ENCODE results near the gene MEGF11. TPM values are rescaled to one million over a fixed set of nuclear protein-coding genes. Genes with fewer than 3 reads are reported as not detected.

Gene MEGF11
- total and polyA plus RNA-seq, 7 donors: 0.04 to 0.05 TPM; not detected in 5

DNA sequence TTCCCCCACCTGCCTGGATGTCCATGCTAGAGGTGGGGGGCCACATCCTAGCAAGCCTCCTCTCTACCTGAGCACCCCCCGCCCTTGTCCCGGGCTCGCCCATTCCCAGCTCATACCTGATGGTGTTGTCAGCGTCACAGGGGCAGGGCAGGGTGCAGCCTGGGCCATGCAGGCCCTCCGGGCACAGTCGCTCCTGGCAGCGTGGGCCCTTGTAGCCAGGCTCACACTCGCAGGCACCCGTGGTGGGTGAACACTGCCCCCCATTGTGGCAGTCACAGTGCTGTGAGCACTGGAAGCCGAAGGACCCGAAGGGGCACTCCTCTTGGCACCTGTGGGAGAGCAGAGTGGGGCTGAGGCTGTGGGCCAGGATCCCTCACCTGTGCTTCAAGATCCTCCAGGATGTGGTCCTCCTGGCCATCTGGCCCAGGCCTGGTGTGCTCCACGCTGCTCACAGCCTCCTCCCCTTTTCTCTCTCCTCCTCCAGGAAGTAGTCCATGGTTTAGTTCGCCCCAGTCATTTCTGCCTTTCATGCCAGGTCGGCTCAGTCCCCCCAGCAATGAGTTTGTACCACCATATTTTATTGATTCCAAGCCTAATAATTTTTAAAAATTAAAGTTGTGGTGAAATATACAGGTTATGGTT is 288.6 kb downstream of the MEGF11 start:
- no peaks in the 10 kb centered on the region for H3K9me3 ChIP-seq
- intact Hi-C loops (cut with DNase I): no loop called here
- 82 to 86% (median 84%) methylated on average over 14 of the region's 14 CpGs for WGBS, 3 donors
- H3K36me3 ChIP-seq (ENCODE audit: insufficient read depth in 1 of 2, low read depth in 1 of 2): no peaks in the 10 kb centered on the region
- peaks cover 0 to 49% (median 10%) of the 10 kb centered on the region in 3 donors for H3K27me3 ChIP-seq (ENCODE audit: insufficient read depth in 3 of 3, low read length in 2 of 3)
- no peaks in the 10 kb centered on the region for H3K4me1 ChIP-seq
- ATAC-seq (no peak), DNase-seq (no peak)
- H3K4me3 ChIP-seq: no peak overlapping the region
- H3K27ac ChIP-seq: no peak overlapping the region
- no peak for TF ChIP-seq CTCF (IDR thresholded peaks at IDR 0.05)

GRCh38 chr15:65963911-65964482 is 289.6 kb downstream of the MEGF11 start:
- WGBS, 3 donors: 40 to 45% (median 43%) methylated on average over 13 of the region's 13 CpGs
- H3K27me3 ChIP-seq (ENCODE audit: insufficient read depth in 3 of 3, low read length in 2 of 3): peaks cover 0 to 40% (median 10%) of the 10 kb centered on the region in 3 donors
- DNase-seq: no peak
- no peak overlapping the region for H3K4me3 ChIP-seq
- intact Hi-C loops (cut with DNase I): no loop called here
- no peak for TF ChIP-seq CTCF (IDR thresholded peaks at IDR 0.05)
- ATAC-seq: no peak
- H3K9me3 ChIP-seq: no peaks in the 10 kb centered on the region
- H3K27ac ChIP-seq: no peak overlapping the region
- H3K36me3 ChIP-seq (ENCODE audit: insufficient read depth in 1 of 2, low read depth in 1 of 2): no peaks in the 10 kb centered on the region
- H3K4me1 ChIP-seq: no peaks in the 10 kb centered on the region

- ATAC-seq: no peak
- H3K4me3 ChIP-seq: no peak overlapping the region
- no peaks in the 10 kb centered on the region for H3K36me3 ChIP-seq (ENCODE audit: insufficient read depth in 1 of 2, low read depth in 1 of 2)
- intact Hi-C loops (cut with DNase I): no loop called here
- H3K27ac ChIP-seq: no peak overlapping the region
- no peaks in the 10 kb centered on the region for H3K4me1 ChIP-seq
- DNase-seq: no peak
- peaks cover 0 to 34% (median 10%) of the 10 kb centered on the region in 3 donors for H3K27me3 ChIP-seq (ENCODE audit: insufficient read depth in 3 of 3, low read length in 2 of 3)
- WGBS, 3 donors: 32 to 50% (median 41%) methylated on average over 5 of the region's 5 CpGs
- TF ChIP-seq CTCF (IDR thresholded peaks at IDR 0.05): no peak
- H3K9me3 ChIP-seq: no peaks in the 10 kb centered on the region
Measured at GRCh38 chr15:65963358-65963757, 290.2 kb downstream of the MEGF11 start.

- peaks cover 0 to 26% (median 10%) of the 10 kb centered on the region in 3 donors for H3K27me3 ChIP-seq (ENCODE audit: insufficient read depth in 3 of 3, low read length in 2 of 3)
- intact Hi-C loops (cut with DNase I): no loop called here
- H3K4me1 ChIP-seq: no peaks in the 10 kb centered on the region
- ATAC-seq (no peak), DNase-seq (no peak)
- H3K9me3 ChIP-seq: no peaks in the 10 kb centered on the region
- no peak overlapping the region for H3K27ac ChIP-seq
- 44 to 67% (median 67%) methylated on average over 3 of the region's 3 CpGs for WGBS, 3 donors
- no peaks in the 10 kb centered on the region for H3K36me3 ChIP-seq (ENCODE audit: insufficient read depth in 1 of 2, low read depth in 1 of 2)
- TF ChIP-seq CTCF (IDR thresholded peaks at IDR 0.05): peak; percentile 4
- H3K4me3 ChIP-seq: no peak overlapping the region
Measured at GRCh38 chr15:65962187-65962586, 291.4 kb downstream of the MEGF11 start.
